ENCODE results near the gene TEAD1. TPM values are rescaled to one million over a fixed set of nuclear protein-coding genes. Genes with fewer than 3 reads are reported as not detected.

The TEAD1 gene
- total RNA-seq, 2 experiments from 2014 or later: 0.11 TPM; not detected in 1

DNA sequence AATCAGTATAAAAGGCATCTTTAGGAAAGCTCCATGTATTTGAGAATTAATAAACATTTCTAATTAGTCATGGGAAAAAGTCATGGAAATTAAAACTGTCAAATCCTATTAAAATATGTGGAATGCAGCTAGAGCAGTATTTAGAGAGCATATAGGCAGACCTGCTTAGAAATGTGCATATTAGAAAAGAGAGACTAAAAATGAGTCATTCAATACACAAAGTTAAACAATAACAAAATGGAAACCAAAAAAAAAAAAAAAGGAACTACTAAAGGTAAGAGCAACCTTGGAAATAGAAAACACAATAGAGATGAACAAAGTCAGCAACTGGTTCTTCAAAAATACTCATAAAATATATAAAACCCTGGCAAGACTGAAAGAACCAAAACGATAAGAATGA is 275.2 kb downstream of the TEAD1 start:
- H3K4me1 Mint-ChIP-seq (ENCODE audit: low read depth): no peaks in the 10 kb centered on the region
- H3K27ac Mint-ChIP-seq: no peak overlapping the region
- DNase-seq: no peak
- CTCF ChIA-PET: no interaction called here
- TF ChIP-seq, protein P1, sequence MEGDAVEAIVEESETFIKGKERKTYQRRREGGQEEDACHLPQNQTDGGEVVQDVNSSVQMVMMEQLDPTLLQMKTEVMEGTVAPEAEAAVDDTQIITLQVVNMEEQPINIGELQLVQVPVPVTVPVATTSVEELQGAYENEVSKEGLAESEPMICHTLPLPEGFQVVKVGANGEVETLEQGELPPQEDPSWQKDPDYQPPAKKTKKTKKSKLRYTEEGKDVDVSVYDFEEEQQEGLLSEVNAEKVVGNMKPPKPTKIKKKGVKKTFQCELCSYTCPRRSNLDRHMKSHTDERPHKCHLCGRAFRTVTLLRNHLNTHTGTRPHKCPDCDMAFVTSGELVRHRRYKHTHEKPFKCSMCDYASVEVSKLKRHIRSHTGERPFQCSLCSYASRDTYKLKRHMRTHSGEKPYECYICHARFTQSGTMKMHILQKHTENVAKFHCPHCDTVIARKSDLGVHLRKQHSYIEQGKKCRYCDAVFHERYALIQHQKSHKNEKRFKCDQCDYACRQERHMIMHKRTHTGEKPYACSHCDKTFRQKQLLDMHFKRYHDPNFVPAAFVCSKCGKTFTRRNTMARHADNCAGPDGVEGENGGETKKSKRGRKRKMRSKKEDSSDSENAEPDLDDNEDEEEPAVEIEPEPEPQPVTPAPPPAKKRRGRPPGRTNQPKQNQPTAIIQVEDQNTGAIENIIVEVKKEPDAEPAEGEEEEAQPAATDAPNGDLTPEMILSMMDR (IDR thresholded peaks at IDR 0.05): no peak
- peaks cover 6 to 8% of the 10 kb centered on the region in 2 experiments for H3K27me3 ChIP-seq (ENCODE audit: control insufficient read depth in 1 of 2, insufficient read depth in 2 of 2, low read length in 2 of 2)
- no peaks in the 10 kb centered on the region for H3K36me3 Mint-ChIP-seq (ENCODE audit: low read depth)
- no peak overlapping the region for H3K4me3 ChIP-seq (ENCODE audit: low read length)
- peaks cover 49% of the 10 kb centered on the region for H3K27me3 Mint-ChIP-seq
- no peaks in the 10 kb centered on the region for H3K4me1 ChIP-seq (ENCODE audit: insufficient read depth, low read length)
- intact Hi-C loops (cut with DNase I, micrococcal nuclease): no loop called here
- no peaks in the 10 kb centered on the region for H3K9me3 ChIP-seq (ENCODE audit: control insufficient read depth in 1 of 2, insufficient read depth in 1 of 2, low read length in 2 of 2)
- no peak for ATAC-seq (ENCODE audit: poor library complexity)
- H3K9me3 Mint-ChIP-seq: no peaks in the 10 kb centered on the region
- H3K36me3 ChIP-seq (ENCODE audit: insufficient read depth, low read length): no peaks in the 10 kb centered on the region
- POLR2A ChIA-PET: no interaction called here
- H3K4me3 Mint-ChIP-seq: no peak overlapping the region
- no peak overlapping the region for H3K27ac ChIP-seq (ENCODE audit: low read depth in 1 of 2, low read length in 2 of 2)

DNA sequence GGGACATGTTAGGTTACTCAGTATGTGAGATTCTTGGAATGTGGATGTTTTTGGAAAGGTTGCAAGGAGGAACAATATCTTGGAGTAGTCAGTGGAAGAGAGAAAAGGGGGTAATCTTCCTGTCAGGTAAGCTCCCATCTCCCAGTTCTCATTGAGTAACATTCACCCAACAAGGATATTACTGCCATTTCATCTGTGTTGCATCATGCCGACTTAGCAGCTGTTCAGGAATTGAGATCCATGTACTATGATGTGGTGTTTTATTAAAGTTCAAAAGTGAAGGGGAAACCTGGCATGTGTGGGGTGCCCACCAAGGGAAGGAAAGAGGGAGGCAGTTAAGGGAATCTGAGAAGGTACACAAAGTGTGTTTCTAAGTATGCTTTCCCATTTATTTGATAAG is 276.4 kb downstream of the TEAD1 start:
- no peaks in the 10 kb centered on the region for H3K4me1 ChIP-seq (ENCODE audit: insufficient read depth, low read length)
- no peak overlapping the region for H3K4me3 Mint-ChIP-seq
- H3K27ac Mint-ChIP-seq: no peak overlapping the region
- H3K36me3 ChIP-seq (ENCODE audit: insufficient read depth, low read length): no peaks in the 10 kb centered on the region
- no peak overlapping the region for H3K4me3 ChIP-seq (ENCODE audit: low read length)
- ChIA-PET CTCF (no interaction called here), POLR2A (no interaction called here)
- no peaks in the 10 kb centered on the region for H3K36me3 Mint-ChIP-seq (ENCODE audit: low read depth)
- no peaks in the 10 kb centered on the region for H3K9me3 Mint-ChIP-seq
- TF ChIP-seq, protein P1 (IDR thresholded peaks at IDR 0.05): no peak
- H3K27ac ChIP-seq (ENCODE audit: low read depth in 1 of 2, low read length in 2 of 2): no peak overlapping the region
- DNase-seq: no peak
- ATAC-seq (ENCODE audit: poor library complexity): no peak
- intact Hi-C loops (cut with DNase I, micrococcal nuclease): no loop called here
- no peaks in the 10 kb centered on the region for H3K9me3 ChIP-seq (ENCODE audit: control insufficient read depth in 1 of 2, insufficient read depth in 1 of 2, low read length in 2 of 2)
- H3K27me3 Mint-ChIP-seq: peaks cover 45% of the 10 kb centered on the region
- H3K27me3 ChIP-seq (ENCODE audit: control insufficient read depth in 1 of 2, insufficient read depth in 2 of 2, low read length in 2 of 2): peaks cover 6 to 8% of the 10 kb centered on the region in 2 experiments
- no peaks in the 10 kb centered on the region for H3K4me1 Mint-ChIP-seq (ENCODE audit: low read depth)

DNA sequence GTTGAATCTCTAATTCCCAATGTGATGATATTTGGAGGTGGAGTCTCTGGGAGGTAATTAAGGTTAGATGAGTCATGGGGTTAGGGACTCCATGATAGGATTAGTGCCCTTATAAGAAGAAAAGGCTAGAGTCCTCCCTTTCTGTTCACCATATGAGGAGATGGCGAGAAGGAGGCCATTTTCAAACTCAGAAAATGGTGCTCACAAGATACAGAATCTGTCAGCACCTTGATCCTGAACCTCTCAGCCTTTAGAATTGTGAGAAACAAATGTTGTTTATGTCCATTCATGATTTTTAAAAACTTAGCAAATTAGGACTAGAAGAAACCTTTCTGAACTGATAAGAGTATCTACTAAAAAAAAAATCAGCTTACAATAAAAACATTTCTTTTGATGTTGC is 277.2 kb downstream of the TEAD1 start:
- Histone ChIP-seq H3K9me3 (ENCODE audit: control insufficient read depth in 1 of 2, insufficient read depth in 1 of 2, low read length in 2 of 2) (no peaks in the 10 kb centered on the region), H3K36me3 (ENCODE audit: insufficient read depth, low read length) (no peaks in the 10 kb centered on the region), H3K27ac (ENCODE audit: low read depth in 1 of 2, low read length in 2 of 2) (no peak overlapping the region), H3K27me3 (ENCODE audit: control insufficient read depth in 1 of 2, insufficient read depth in 2 of 2, low read length in 2 of 2) (peaks cover 3 to 6% of the 10 kb centered on the region in 2 experiments), H3K4me1 (ENCODE audit: insufficient read depth, low read length) (no peaks in the 10 kb centered on the region), H3K4me3 (ENCODE audit: low read length) (no peak overlapping the region)
- Mint-ChIP-seq H3K27me3 (peaks cover 45% of the 10 kb centered on the region), H3K27ac (no peak overlapping the region), H3K36me3 (ENCODE audit: low read depth) (no peaks in the 10 kb centered on the region), H3K4me3 (no peak overlapping the region), H3K4me1 (ENCODE audit: low read depth) (no peaks in the 10 kb centered on the region), H3K9me3 (peaks cover 2% of the 10 kb centered on the region)
- ATAC-seq (ENCODE audit: poor library complexity) (no peak), DNase-seq (no peak)
- CTCF ChIA-PET: no interaction called here
- intact Hi-C loops (cut with DNase I, micrococcal nuclease): no loop called here
- TF ChIP-seq, protein P1 (IDR thresholded peaks at IDR 0.05): no peak
- POLR2A ChIA-PET: no interaction called here
